HG03060 (cell line): ENCODE data around the gene DENND1B.

Source experiments
- ATAC-seq: cut with Tn5 transposase; IDR thresholded peaks from one replicate; pipeline ENCODE4 v1.9.1; 2021; ENCODE audit warnings: low read depth, moderate number of reproducible peaks; ENCODE audit not compliant: unreplicated experiment

The DENND1B gene

GRCh38 chr1:197686702-197687355, 88.5 kb downstream of the DENND1B start:
- no peak for ATAC-seq

- ATAC-seq: no peak
Measured at GRCh38 chr1:197686231-197686630, 89.0 kb downstream of the DENND1B start.

GRCh38 chr1:197685785-197686184, 89.5 kb downstream of the DENND1B start:
- no peak for ATAC-seq

GRCh38 chr1:197683895-197684553, 91.3 kb downstream of the DENND1B start:
- no peak for ATAC-seq

- no peak for ATAC-seq
Measured at GRCh38 chr1:197683280-197683679, 92.0 kb downstream of the DENND1B start.

- no peak for ATAC-seq
Measured at GRCh38 chr1:197680311-197680710, 95.0 kb downstream of the DENND1B start.

GRCh38 chr1:197677752-197678295, 97.5 kb downstream of the DENND1B start:
- no peak for ATAC-seq

- no peak for ATAC-seq
Measured at GRCh38 chr1:197677313-197677712, 98.0 kb downstream of the DENND1B start.

- ATAC-seq: no peak
Measured at GRCh38 chr1:197675583-197676208, 99.6 kb downstream of the DENND1B start.

GRCh38 chr1:197674286-197674685, 101.0 kb downstream of the DENND1B start:
- ATAC-seq: no peak

- ATAC-seq: no peak
Measured at GRCh38 chr1:197673292-197673691, 102.0 kb downstream of the DENND1B start.

GRCh38 chr1:197672347-197672746, 102.9 kb downstream of the DENND1B start:
- no peak for ATAC-seq

- no peak for ATAC-seq
Measured at GRCh38 chr1:197671920-197672319, 103.4 kb downstream of the DENND1B start.

- ATAC-seq: no peak
Measured at GRCh38 chr1:197671140-197671539, 104.1 kb downstream of the DENND1B start.

- ATAC-seq: no peak
Measured at GRCh38 chr1:197666769-197667285, 108.5 kb downstream of the DENND1B start.

- ATAC-seq: no peak
Measured at GRCh38 chr1:197664391-197664790, 110.9 kb downstream of the DENND1B start.

GRCh38 chr1:197663162-197663953, 111.9 kb downstream of the DENND1B start:
- no peak for ATAC-seq

GRCh38 chr1:197660389-197660788, 114.9 kb downstream of the DENND1B start:
- no peak for ATAC-seq

GRCh38 chr1:197659171-197659570, 116.1 kb downstream of the DENND1B start:
- no peak for ATAC-seq

- no peak for ATAC-seq
Measured at GRCh38 chr1:197649188-197649587, 126.1 kb downstream of the DENND1B start.

GRCh38 chr1:197638316-197638715, 137.0 kb downstream of the DENND1B start:
- no peak for ATAC-seq
